H7 (cell line): Measurements from ENCODE around the gene TRPM4. TPM values are rescaled to one million over a fixed set of nuclear protein-coding genes. Genes with fewer than 3 reads are reported as not detected.

Experiments used
- DNase-seq: peaks from one replicate; pipeline ENCODE4 v3.0.0; 2012
- H3K27me3 ChIP-seq: 2 replicates; pipeline ENCODE4 v1.6.0; 2011; ENCODE audit warnings: mild to moderate bottlenecking, low read length; ENCODE audit not compliant: control insufficient read depth, insufficient read depth
- H3K36me3 ChIP-seq: replicated peaks from 2 replicates; pipeline ENCODE4 v1.5.1; 2011; ENCODE audit warnings: low read length; ENCODE audit not compliant: control insufficient read depth, insufficient read depth
- H3K4me3 ChIP-seq: 2 replicates; pipeline ENCODE4 v1.5.1; 2011; ENCODE audit warnings: low read depth, mild to moderate bottlenecking, control low read depth, low read length, moderate library complexity; ENCODE audit not compliant: insufficient read depth
- total RNA-seq: library from RNA; depleted of rRNA; stranded (reverse); fragments of >200 nt; shearing (Covaris generic); gene quantifications from 2 replicates; pipeline ENCODE4 v1.2.3, GENCODE V29; 2014

TRPM4 gene
- total RNA-seq, 1 experiment from 2014 or later = 12.8 TPM

DNA sequence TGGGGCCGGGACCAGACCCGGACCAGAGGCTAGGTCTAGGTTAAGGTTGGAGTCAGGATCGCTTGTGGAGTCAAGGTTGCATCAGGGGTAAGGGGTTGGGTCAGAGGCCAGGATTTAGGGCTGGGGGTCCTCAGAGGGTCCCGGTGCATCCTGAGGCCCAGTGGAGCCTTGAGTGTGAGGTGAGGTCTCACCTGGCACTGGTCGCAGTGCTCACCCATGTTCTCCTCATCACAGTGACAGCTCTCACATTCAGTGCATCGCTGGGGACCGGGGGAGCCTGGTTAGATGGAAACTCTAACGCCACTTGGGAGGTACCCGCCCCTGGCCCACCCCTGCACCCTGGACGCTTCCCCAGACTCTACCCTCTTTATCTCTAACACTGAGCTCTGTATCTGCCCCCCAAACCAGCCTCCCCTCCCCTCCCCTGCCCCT is 5.5 kb upstream of the TRPM4 start:
- no peak for DNase-seq
- Histone ChIP-seq H3K36me3 (no peaks in the 10 kb centered on the region), H3K27me3 (peaks cover 30% of the 10 kb centered on the region), H3K4me3 (peak overlapping the region; percentile 25; the same call in 1 of the 2 replicates)

DNA sequence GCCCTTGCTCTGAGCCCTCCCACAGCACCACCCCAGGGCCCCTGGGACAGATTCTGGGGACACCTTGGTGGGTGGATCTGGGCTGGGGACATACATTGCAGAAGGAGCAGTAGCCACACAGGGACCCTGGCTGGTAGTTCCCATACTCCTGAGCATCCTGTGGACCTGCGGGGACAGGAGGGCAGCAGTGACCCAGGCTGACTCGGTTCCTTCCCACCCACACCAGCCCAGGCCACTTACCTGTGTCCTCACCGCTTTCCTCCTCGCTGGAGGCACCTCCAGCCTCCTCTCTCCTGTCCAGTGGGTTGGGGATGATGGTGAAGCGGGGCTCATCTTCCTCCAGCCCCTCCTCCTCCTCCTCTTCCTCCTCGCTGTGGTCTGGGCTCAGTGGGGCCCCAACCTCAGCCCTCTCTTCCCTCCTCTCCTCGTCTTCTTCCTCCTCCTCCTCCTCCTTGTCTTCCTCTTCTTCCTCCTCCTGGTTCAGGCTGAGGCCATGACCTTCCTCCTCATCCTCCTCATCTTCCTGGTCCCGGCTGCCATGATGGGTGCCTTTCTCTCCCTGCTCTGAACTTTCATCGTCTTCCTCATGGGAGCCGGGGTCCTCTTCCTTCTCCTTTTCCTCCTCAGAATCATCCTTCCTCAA is 4.3 kb upstream of the TRPM4 start:
- Histone ChIP-seq H3K27me3 (peaks cover 36% of the 10 kb centered on the region), H3K4me3 (no peak overlapping the region), H3K36me3 (no peaks in the 10 kb centered on the region)
- DNase-seq = no peak

DNA sequence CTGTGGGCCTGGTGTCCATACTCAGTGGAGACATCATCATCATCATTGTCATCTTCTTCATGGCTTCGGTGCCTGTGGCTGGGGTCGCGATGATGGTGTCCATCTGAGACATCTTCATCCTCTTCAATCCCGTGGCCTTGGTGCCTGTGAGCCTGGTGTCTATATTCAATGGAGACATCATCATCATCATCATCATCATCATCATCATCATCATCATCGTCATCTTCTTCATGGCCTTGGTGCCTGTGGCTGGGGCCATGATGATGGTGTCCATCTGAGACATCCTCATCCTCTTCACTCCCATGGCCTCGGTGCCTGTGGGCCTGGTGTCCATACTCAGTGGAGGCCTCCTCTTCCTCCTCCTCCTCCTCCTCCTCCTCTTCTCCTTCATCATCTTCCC is 3.3 kb upstream of the TRPM4 start:
- H3K27me3 ChIP-seq = peaks cover 38% of the 10 kb centered on the region
- no peak for DNase-seq
- H3K36me3 ChIP-seq = no peaks in the 10 kb centered on the region
- H3K4me3 ChIP-seq = no peak overlapping the region

DNA sequence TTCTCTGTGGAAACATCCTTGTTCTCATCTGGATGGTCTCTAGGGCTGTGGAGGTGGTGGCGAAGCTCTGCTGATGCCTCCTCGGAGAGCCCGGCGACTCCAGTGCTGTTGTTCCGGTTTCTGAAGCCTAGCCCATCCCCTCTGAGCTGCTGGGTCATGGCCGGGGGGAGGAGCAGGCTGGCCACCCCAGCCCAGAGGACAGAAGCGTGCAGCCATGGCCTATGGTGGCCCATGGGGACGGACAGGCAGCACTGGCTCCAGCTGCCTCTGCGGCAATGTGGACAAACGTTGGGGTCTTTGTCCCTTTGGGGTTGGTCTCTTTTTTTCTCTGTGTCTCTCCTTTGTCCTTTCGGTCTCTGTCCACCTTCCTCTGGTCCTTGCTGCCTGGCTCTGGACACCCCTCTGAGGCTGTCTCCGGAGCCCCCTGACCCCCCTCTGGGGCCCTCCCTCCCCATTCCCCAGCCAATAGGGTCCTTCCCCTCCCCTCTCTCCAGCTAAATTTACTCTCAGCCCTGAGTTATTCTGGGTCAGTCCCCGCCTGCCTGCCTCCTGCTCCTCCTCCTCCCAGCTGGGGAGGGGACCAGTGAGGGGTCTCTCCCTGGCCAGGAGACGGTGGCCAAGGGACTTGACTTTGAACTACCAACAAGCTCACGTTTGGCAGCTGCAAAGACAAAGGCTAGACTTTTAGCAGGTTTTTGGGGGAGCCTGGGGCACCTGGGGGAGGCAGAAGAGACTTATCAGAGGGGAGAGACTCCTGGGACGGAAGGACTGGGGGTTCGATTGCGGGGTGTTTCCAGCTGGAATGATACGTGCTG is 2.4 kb upstream of the TRPM4 start, which contains the start of gene HRC:
Gene HRC (minus strand): TSS at position 392 of the 815 bp plus-strand sequence. CDS start 159 bp downstream, at position 233.
- peak; percentile 56 for DNase-seq
- Histone ChIP-seq H3K4me3 (no peak within 1 kb of the TSS), H3K27me3 (peaks cover 38% of the 10 kb centered on the region), H3K36me3 (no peaks in the 10 kb centered on the region)

GRCh38 chr19:49155820-49156346 is 1.7 kb upstream of the TRPM4 start:
- no peaks in the 10 kb centered on the region for H3K36me3 ChIP-seq
- no peak overlapping the region for H3K4me3 ChIP-seq
- H3K27me3 ChIP-seq = peaks cover 35% of the 10 kb centered on the region
- DNase-seq = peak; percentile 49

- DNase-seq = peak; percentile 22
- H3K36me3 ChIP-seq = no peaks in the 10 kb centered on the region
- H3K27me3 ChIP-seq = peaks cover 24% of the 10 kb centered on the region
- no peak overlapping the region for H3K4me3 ChIP-seq
Measured at GRCh38 chr19:49160450-49161189, 3.0 kb downstream of the TRPM4 start.

DNA sequence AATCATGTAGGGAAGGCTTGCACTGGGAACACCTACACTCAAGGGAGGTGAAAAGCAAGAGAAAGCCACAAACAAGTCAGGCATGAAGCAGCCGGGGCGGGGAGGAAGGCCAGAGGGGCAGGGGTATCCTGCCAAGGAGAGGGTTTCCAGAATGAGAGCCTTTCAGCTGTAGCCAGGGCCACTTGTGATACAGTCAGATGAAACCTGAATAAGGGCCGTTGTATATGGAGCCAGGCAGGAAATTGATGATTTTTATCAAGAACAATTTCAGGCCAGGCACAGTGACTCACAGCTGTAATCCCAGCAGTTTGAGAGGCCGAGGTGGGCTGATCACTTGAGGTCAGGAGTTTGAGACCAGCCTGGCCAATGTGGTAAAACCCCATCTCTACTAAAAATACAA is 4.4 kb downstream of the TRPM4 start:
- Histone ChIP-seq H3K4me3 (no peak overlapping the region), H3K36me3 (no peaks in the 10 kb centered on the region), H3K27me3 (peaks cover 28% of the 10 kb centered on the region)
- no peak for DNase-seq

- DNase-seq = no peak
- Histone ChIP-seq H3K36me3 (no peaks in the 10 kb centered on the region), H3K4me3 (peak overlapping the region; percentile 25; the same call in 1 of the 2 replicates), H3K27me3 (peaks cover 18% of the 10 kb centered on the region)
Measured at GRCh38 chr19:49165111-49165750, 7.6 kb downstream of the TRPM4 start.

DNA sequence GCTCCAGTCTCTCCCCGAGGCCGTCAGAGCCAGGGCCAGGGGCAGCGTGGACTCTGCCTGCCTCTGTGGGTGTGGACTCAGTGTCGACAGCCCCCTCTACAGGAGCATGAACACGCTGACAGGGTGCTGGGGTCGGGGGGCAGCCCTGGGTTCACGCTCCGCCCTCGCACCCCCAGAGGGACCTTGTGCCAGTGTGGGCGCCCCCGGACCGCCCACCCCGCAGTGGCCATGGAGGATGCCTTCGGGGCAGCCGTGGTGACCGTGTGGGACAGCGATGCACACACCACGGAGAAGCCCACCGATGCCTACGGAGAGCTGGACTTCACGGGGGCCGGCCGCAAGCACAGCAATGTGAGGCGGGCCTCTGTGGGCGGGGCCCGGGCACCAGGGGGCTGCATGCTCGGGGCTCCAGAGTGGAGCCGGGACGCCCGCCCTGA is 8.3 kb downstream of the TRPM4 start:
- peak; percentile 91 for DNase-seq
- peak overlapping the region; percentile 25; the same call in 1 of the 2 replicates for H3K4me3 ChIP-seq
- H3K27me3 ChIP-seq = peaks cover 18% of the 10 kb centered on the region
- H3K36me3 ChIP-seq = no peaks in the 10 kb centered on the region

GRCh38 chr19:49167857-49168409 is 10.3 kb downstream of the TRPM4 start:
- DNase-seq = peak; percentile 46
- Histone ChIP-seq H3K27me3 (peaks cover 18% of the 10 kb centered on the region), H3K4me3 (no peak overlapping the region), H3K36me3 (no peaks in the 10 kb centered on the region)

DNA sequence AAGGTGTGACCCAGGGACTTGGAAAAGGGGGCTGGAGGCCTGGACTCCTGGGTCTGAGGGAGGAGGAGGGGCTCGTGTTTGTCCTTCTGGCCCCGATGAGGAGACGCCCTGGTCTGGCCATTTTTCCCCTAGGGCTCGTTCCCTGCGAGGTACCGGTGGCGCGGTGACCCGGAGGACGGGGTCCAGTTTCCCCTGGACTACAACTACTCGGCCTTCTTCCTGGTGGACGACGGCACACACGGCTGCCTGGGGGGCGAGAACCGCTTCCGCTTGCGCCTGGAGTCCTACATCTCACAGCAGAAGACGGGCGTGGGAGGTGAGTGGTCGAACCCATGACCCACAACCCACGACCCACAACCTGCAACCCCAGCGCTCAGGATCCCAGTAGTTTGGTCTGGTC is 10.8 kb downstream of the TRPM4 start:
- peak; percentile 30 for DNase-seq
- H3K27me3 ChIP-seq = peaks cover 18% of the 10 kb centered on the region

GRCh38 chr19:49173198-49173597 is 15.6 kb downstream of the TRPM4 start:
- Histone ChIP-seq H3K27me3 (no peaks in the 10 kb centered on the region; the same call in 1 of the 2 replicates), H3K4me3 (no peak overlapping the region), H3K36me3 (no peaks in the 10 kb centered on the region; the same call in 1 of the 2 replicates)
- DNase-seq = no peak

More for the DNA sequence above, 10.8 kb downstream of the TRPM4 start:
- Histone ChIP-seq H3K36me3 (no peaks in the 10 kb centered on the region), H3K4me3 (no peak overlapping the region)

DNA sequence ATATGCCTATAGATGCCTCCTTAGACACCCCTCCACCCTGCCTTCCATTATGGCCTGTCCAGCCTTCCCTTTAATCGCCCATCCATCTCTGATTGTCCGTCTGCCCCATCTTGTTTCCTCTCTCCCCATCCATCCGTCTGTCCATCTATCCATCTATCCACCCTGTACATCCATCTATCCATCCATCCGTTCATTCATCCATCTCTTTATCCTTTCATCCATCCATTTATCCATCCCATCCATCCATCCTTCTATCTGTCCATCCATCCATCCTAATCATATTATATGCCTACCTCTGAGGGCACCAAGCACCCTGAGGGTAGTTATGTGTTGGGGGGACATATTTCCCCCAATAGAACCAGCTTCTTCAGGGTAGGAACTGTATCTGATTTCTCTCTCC is 23.1 kb downstream of the TRPM4 start:
- no peaks in the 10 kb centered on the region for H3K27me3 ChIP-seq
- no peaks in the 10 kb centered on the region for H3K36me3 ChIP-seq
- DNase-seq = no peak
- H3K4me3 ChIP-seq = no peak overlapping the region
